ENCODE data around the gene EPOP. TPM values are rescaled to one million over a fixed set of nuclear protein-coding genes. Genes with fewer than 3 reads are reported as not detected.
A peak's percentile ranks its signal among the peaks of the same experiment; 100 is the strongest.

EPOP gene
- polyA plus RNA-seq, 4 donors = 1.1 to 1.6 (median 1.4) TPM

DNA sequence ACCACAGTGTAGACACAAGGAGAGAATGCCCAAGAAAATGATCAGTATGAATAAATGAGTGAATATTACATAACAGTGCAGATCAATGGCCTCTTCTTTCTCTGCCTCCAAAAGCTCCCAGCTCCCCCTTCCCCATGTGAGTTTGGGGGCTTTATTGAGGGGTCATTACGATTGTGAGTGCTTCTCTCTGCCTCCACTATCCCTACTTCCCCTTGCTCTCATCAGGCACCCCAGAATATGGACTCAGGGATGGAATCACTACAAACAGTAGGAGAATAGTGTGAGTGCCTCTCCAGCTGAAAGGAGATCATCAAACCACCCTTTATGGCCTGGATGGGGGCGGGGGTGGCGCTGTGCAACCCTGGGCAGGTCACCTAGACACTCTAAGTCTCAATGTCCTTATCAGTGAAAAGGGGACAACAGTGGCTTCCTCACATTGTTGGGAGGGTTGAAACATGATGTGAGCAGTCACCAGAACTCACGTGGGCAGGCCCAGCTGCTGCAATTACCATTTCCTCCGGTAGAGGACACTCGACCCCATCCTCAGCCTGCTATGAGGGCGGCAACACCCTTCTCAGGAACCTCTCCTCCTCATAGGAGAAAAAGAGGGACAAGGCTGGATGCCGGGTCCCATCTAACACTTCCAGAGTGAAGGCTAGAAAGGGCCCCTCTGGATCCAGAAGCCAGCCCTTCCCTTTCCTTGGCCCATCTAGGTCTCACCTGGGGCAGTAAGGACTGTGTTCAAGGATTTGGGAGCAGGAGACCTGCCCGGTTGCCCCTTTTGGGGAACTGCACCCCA is 2.1 kb upstream of the EPOP start:
- peak in 3 of 4 donors; percentile 58 to 77 (median 65) for DNase-seq (ENCODE audit: low read depth in 4 of 4, low spot score in 3 of 4)

DNA sequence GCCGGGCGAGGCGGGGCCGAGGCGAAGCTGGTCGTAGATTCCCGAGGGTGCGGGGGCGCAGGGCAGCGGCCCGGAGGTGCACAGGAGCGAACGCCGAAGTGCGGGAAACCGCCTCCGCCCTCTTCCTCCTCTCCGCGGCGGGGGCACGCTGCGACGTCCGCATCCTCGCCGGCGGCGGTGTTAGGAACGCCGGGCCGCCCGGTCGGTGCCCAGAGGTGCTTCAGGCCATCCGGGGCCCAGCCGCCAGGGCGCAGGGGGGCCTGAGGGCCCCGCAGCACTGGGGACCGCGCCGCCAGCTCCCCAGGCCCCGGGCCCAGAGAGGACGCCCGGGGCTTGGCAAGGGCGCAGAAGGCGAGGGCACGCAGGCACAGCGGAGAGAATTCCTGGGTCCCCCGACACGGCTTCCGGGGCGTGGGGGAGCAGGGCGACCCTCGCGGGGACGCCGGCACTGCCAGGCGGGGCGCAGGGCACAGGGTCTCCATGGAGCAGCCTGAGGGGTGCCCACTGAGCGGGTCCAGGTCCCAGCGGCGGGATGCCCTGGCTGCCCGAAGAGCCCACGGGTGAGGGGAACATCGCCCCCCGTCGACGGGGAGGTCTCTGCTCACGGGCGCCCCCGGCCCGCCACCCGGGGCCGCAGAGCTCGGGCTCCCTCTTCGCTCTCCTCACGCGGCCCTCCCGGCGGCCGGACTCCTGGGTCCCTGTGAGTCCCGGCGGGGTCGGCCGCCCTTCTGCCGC is 576 bp downstream of the EPOP start:
- DNase-seq (ENCODE audit: low read depth in 4 of 4, low spot score in 3 of 4) = no peak

DNA sequence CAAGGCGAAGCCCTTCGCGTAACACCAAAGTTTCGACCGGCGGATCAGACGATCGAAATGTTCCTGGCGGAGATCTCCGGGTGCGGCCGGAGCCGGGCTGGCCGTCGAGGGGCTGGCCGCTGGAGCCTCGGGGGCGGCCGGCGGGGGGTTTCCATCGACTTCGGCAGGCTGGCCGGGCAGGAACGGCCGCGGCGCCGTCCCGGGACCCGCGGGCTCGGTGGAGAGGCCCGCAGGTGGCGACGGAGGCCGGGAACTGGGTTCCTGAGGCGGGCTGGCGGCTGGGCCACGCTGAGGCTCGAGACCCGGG is 1.1 kb downstream of the EPOP start:
- DNase-seq (ENCODE audit: low read depth in 4 of 4, low spot score in 3 of 4) = no peak

DNA sequence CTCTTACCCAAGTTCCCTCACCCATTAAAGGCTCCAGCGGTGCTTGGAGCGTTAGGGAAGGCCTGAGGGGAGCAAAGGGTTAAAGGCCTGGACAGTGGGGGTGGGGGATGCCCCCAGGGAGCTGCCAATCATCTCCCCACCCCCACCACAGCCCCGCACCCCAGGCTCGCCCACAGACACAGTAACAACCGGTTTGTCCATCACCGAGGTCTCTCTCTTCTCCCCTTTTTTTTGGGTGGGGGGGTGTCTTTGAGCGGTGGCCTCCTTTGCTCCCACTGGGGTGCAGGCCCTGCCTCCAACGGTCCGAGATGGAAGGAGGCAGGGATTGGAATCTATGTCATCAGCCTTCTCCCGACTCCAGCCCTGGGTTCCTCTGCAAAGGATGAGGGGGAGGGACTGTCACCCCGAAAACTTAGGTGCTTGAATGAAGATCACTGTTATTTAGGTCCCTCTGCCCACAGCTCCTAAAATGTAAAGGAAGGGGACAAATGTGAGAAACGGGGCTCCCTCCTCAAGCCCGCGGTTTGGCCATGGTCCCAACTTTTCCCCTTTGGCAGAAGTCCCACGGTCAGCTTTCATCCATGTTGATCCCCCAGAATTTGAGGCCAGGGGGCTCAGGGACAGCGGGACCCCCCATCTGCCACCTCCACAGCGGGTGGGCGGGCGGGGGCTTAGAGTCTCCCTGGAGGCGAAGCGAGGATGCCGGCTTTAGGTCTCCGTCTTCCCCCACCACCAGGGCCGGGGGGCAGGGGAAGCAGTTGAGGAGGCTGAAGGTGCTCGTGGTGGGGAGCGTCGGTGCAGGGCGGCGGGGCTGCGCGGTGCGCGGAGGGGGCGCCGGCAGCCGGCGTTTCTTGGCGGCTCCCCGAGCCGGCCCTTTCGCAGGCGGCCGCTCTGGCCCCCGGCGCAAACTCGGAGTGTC is 1.7 kb downstream of the EPOP start:
- DNase-seq (ENCODE audit: low read depth in 4 of 4, low spot score in 3 of 4) = no peak

DNA sequence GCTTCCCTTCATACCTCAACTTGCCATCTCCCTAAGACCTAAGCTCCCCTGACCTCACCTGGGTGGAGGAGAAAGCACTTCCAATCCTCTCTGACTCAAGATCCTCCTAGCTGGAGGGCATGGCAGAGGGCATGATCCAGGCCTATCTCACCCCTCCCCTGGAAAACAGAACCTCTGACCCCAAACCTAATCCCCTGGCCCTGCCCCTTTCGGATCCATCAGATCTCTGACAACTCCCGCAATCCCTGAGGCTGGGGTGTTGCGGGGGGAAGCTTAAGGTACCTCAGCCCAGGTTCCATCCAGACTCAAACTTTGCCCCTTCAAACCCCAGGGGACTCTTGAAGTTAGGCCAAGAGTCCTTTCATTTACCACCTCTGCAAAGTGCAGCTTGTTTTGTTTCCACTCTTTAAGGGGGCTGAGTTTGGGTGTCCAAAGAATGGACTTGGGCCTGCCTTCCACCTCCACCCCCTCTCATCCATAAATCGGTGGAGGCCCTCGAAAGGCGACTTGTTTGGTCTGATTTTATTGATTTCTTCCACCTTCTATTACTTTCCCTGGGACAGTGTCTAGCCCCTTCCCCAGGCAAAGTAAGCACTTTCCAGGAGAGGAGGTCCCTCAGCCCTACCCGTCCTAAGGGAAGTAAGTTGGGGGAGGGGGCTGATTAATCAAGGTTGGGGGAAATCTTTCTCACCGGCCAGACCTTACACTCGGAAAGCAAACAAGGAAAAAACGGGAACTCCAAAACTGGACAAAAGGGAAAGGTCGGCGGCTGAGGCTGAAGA is 2.6 kb downstream of the EPOP start:
- no peak for DNase-seq (ENCODE audit: low read depth in 4 of 4, low spot score in 3 of 4)

DNA sequence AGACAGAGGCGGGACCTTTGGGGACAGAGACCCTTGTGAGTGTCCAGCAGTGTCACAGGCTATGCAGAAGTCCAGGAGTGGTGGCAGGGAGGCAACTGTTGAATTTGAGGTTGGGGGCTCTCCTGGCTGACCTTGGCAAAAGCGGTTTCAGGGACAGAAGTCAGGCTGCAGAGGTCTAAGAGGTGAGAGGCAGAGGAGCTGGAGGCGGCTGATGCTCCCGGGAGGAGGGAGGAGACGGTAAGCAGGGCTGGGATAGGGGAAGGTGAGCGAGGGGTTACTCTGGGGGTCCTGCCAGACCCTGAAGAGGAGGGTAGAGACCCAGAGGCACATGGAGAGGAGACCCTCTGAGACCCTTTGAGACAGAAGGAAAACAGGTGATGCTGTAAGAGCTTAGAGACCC is 5.2 kb downstream of the EPOP start:
- no peak for DNase-seq (ENCODE audit: low read depth in 4 of 4, low spot score in 3 of 4)

DNA sequence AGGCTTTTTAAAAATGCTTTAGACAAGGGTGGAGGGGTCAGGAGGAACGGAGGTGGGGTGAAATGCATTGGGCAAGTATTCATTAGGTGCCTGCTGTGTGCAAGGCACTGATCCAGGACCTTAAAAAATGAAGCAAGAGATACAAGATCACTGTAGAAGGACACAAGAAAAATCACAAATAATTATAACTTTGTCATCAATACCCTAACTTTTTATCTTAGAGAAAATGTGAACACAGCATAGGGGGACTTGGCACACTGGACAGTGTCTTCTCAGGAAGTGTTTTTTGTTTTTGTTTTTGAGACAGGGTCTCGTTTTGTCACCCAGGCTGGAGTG is 7.0 kb downstream of the EPOP start:
- no peak for DNase-seq (ENCODE audit: low read depth in 4 of 4, low spot score in 3 of 4)

DNA sequence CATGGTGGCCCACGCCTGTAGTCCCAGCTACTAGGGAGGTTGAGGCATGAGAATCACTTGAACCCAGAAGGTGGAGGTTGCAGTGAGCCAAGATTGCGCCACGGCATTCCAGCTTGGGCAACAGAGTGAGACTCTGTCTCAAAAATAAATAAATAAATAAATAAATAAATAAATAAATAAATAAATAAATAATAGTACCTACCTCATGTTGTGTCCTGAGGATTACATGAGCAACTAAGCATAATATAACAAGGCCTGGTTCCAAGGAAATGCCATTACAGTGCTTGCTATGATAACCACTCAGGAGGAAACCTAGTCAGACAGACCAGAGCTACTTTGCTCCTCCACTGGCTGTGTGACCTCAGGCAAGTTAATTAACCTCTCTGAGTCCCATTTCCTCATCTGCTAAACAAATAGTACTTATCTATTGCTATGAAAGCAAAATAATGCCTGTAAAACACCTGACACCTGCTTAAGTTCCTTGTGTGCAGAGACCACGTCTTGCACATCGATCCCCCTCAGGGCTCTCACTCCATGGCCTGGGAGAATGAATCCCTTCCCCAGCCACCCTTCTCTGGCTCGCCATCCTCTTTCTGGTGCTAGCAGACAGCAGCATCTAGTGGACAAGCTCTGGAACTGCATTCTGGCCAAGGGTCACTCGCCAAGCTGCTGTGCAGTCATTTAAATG is 7.5 kb downstream of the EPOP start:
- DNase-seq (ENCODE audit: low read depth in 4 of 4, low spot score in 3 of 4) = peak in 2 of 4 donors; percentile 42 to 43

DNA sequence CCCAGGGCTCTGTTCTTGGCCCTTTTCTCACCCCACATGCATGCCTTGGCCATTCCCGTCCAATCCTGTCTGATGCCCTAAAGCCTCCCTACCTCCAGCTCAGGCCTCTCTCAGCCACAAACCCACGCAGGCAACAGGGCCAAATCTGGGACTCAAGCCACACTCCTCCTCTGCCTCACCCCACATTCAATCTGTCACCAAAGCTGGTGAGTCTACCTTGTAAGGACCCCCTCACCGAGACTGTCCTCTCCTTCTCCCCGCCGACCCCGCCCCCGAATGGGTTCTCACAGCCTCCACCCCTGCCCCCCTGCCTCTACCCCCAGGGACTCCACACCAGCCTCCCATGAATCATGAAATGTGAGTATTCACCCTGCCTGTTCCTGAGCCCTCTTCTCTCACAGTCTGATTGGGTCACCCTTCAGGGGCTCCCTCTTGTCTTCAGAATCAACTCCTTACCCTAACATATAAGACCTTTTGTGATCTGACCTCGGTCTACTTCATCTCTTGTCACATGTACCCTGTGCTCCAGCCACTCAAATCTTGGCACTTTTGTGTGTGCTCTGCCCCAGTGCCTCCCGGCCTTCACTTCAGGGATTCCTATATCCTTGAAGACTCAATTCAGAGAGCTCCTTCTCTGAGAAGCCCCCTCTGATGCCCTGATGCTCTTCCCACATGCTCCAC is 10.7 kb downstream of the EPOP start:
- DNase-seq (ENCODE audit: low read depth in 4 of 4, low spot score in 3 of 4) = no peak

DNA sequence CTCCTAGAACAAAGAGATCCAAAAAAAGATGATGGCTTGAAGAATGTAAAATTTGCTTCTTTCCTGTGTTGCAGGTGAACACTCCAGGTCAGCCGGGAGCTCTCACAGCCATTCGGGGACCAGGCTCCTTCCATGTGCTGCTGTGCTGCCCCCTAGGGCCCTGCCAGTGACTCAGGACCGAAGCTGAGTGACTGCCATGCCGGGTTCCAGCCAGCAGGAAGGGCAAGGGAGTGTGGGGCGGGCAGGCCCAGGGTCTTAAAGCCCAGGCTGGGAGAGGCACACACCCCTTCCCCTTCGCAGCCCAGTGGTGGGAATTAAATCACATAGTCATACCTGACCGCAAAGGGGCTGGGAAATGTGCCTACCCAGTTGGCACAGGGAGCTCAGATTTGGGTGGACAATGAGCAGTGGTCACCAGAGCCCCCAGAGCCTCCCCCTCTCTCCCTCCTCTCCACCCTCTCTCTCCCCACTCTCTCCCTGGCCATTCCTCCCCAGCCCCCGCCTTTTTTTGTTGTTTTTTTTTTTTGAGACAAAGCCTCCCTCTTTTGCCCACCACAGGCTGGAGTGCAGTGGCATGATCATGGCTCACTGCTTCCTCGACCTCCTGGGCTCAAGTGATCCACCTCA is 11.5 kb downstream of the EPOP start:
- DNase-seq (ENCODE audit: low read depth in 4 of 4, low spot score in 3 of 4) = peak in 1 of 4 donors; percentile 24

DNA sequence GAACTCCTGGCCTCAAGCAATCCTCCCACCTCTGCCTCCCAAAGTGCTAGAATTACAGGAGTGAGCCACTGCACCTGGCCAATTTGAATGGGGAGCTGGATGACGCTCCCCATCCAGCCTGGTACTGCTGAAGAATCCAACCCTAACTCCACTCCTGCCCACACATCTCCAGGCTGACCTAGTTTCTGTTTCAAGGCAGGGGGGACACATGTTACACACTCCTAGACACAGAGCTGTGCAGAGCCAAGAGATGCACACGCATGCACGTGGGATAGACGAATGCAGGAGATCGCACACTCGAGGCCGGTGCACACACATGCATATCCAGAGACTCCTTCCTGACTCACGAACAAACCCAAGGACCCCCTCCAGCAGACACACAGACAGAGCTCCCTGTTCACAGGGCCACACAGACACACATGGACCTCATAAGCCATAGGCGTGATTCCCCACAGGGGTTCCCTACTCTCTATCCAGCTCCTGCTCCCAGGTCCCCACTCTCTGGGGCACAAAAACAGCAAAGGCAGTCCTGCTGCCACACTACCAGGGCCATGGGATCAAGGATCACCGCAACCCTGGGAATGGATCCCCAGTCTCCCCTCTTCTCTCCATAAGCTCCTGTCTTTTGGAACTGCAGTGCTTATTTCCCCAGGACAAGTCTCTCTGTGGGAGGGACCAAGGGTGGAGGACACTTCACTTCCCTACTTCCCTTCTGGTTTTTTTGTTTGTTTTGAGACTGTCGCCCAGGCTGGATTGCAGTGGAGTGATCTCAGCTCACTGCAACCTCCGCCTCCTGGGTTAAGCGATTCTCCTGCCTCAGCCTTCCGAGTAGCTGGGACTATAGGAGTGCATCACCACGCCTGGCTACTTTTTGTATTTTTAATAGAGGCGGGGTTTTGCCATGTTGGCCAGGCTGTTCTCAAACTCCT is 14.4 kb downstream of the EPOP start:
- DNase-seq (ENCODE audit: low read depth in 4 of 4, low spot score in 3 of 4) = no peak

DNA sequence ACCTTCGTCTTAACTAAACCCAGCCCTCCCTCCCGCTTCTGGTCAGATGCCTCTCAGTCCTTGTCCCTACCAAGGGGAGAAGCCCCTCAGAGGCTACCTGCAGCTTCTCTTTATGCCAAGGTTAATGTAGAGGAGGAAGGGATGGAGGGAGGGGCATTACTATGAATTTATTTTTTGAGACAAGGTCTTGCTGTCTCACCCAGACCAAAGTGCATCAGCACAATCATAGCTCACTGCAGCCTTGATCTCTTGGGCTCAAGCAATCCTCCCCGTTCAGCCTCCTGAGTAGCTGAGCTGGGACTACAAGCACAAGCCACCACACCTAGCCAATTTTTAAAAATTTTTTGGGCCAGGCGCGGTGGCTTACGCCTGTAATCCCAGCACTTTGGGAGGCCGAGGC is 15.3 kb downstream of the EPOP start:
- DNase-seq (ENCODE audit: low read depth in 4 of 4, low spot score in 3 of 4) = no peak

DNA sequence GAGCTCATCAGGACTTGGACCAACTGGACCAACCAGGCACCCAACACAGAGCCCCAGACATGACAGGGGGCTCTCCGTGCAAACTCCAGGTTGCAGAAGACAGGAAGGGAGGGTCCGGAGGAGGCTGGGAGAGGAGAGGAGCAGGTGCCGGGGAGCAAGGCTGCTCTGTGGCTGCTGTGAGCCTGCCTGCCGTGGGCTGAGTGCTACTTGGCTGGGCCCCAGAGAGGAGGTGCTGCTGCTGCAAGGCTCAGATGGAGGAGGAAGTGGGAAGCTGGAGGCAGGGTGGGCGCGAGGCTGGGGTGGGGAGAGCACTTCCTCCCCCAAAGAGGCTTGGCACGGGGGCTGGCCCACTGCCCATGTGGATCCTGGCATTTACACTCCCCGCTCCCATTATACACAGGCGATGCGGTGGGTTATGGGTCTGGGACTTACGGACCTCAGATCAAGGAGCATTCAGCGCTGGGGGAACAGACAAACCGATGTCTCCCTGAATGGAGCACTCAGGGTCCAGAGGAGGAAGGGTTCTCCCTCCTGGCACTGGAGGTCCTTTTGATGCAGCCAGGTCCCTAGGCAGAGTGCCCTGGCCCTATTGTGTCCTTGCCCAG is 15.9 kb downstream of the EPOP start:
- no peak for DNase-seq (ENCODE audit: low read depth in 4 of 4, low spot score in 3 of 4)

DNA sequence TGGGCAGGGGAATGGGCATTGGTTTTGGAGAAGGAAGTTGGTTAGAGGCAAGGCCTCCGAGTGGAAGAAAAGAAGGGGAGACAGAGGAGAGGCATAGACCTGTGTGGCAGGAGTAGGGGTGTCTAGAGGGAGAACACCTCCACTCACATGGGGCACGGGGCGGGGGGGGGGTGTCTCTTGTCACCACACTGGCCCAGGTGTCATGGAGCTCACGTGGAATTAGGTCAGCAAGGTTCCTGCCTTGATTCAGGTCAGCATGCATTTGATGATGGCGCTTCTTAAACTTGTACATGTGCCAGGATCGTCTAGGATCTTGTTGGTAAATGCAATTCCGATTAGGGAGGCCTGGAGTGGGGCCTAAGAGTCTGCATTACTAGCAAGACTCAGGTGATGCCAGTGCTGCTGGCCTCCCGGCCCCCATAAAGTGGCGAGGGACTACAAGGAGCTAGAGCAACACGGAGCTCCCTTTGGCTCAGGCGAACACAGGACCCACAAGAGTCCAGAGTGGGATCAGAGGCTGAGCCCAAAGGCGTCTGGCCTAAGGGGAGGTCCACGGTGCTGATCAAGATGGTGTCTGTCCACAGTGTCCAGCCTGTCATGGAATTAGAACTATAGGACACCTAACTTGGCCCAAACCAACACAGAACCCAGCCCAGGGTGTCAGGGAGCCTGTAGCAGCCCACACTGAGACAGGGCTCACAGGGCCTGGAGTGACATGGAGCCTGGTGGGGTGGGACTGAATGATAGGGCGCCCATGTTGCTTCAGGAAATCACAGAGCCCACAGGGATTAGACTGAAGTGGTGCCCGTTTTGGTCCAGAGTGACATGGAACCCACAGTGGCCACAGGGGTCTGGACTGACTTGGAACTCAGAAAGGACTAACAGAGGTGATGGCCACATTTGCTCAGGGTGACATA is 16.7 kb downstream of the EPOP start:
- DNase-seq (ENCODE audit: low read depth in 4 of 4, low spot score in 3 of 4) = no peak

DNA sequence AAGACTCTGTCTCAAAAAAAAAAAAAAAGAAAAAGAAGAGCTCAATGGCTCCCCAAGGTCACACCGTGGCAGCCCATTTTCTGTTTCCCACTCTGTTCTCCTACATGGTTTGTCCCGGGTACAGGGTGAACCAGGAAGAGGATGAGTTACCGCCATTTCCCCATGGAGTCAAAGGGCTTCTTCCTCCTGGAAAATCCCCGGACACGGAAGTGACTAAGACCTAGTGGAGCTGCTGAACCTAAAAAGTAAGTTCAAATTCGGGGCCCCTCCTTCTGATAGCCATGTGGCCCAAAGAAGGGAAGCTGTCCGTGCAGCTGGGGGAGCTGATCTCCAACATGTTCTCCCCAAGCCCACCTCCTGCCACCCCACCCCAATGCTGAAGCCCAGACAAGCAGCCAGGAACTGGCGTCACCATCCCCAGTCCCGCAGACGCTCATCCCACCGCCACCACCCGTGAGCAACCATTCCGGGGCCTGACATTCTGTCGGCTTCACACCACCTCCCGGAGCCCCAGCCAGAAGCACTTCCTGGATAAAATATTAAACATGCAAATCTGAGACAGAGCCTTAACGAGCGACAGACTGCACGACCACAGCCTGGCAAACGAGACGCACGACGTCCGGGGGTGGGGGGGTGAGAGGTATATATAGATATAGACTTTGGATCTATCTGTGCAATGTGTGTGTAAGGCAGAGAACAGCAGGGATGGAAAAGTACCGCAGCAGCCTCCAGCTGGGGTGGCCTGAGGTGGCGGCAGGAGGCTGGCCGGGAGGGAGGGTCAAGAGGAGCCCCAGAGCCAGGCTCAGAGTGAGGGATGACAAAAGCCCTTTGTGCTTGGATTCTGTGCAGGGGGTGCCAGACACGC is 17.6 kb downstream of the EPOP start:
- no peak for DNase-seq (ENCODE audit: low read depth in 4 of 4, low spot score in 3 of 4)
